Uterus (tissue), 2 donors: Measurements from ENCODE around the gene ABCG5.

Experiments used
- POLR2A ChIP-seq, 2 donors: fragments of 450-650 bp; IDR thresholded peaks; one replicate each; pipeline ENCODE4 v1.6.1; 2016; ENCODE audit warnings: antibody characterized with exemption in 2 of 2, mild to moderate bottlenecking in 1 of 2, moderate library complexity in 1 of 2
- TF ChIP-seq, protein P1 (sequence below), 4 experiments: fragments of 200-600 bp in 2 of 4; fragments of 450-650 bp in 2 of 4; sonication (generic) in 2 of 4; IDR thresholded peaks; one replicate each; pipeline ENCODE4 v1.5.1; 2016 to 2019; ENCODE audit warnings: antibody characterized with exemption in 4 of 4, mild to moderate bottlenecking in 2 of 4, moderate library complexity in 1 of 4

DNA sequence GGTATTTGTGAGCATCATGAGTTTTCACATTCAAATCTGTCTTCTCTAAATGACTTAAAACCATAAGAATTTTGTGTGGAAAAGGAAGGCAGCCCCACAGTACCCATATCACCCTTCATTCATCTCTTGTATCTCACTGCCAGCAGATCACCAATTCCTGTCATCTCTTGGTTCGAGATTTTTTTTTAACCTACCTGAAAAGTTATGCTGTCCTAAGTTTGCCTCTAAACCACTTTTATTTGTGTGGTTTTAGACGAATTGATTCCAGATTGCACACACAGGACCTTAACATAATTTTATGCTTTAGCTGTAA lies 32.0 kb downstream of the ABCG5 start:
- TF ChIP-seq, protein P1, sequence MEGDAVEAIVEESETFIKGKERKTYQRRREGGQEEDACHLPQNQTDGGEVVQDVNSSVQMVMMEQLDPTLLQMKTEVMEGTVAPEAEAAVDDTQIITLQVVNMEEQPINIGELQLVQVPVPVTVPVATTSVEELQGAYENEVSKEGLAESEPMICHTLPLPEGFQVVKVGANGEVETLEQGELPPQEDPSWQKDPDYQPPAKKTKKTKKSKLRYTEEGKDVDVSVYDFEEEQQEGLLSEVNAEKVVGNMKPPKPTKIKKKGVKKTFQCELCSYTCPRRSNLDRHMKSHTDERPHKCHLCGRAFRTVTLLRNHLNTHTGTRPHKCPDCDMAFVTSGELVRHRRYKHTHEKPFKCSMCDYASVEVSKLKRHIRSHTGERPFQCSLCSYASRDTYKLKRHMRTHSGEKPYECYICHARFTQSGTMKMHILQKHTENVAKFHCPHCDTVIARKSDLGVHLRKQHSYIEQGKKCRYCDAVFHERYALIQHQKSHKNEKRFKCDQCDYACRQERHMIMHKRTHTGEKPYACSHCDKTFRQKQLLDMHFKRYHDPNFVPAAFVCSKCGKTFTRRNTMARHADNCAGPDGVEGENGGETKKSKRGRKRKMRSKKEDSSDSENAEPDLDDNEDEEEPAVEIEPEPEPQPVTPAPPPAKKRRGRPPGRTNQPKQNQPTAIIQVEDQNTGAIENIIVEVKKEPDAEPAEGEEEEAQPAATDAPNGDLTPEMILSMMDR (IDR thresholded peaks at IDR 0.05) = no peak
- no peak for TF ChIP-seq POLR2A (IDR thresholded peaks at IDR 0.05)
